22Rv1 (cell line): Measurements from ENCODE around the gene ADAR.
"Not testable (repeated sequence)": the region's sequence is repeated elsewhere in the genome, so short reads cannot be mapped to it uniquely, and the experiment has no call there.

Source experiments
- H3K27ac ChIP-seq: fragments of 450-650 bp; 2 replicates; pipeline ENCODE4 v1.5.1; 2017
- CTCF ChIP-seq: fragments of 450-650 bp; IDR thresholded peaks from 2 replicates; pipeline ENCODE4 v1.5.1; 2017; ENCODE audit warnings: mild to moderate bottlenecking
- ZFX ChIP-seq: fragments of 450-650 bp; IDR thresholded peaks from 2 replicates; pipeline ENCODE4 v1.6.1; 2017; ENCODE audit warnings: antibody characterized with exemption, borderline replicate concordance

ADAR gene

GRCh38 chr1:154607609-154608396 is at the start of gene ADAR:
ADAR (minus strand) TSS chr1:154608186; CDS start chr1:154608006, 180 bp downstream.
- TF ChIP-seq CTCF (no peak), ZFX (no peak)
- H3K27ac ChIP-seq, result peak within 1 kb of the TSS; percentile 91

GRCh38 chr1:154657556-154657955 is 49.6 kb upstream of the ADAR start:
- TF ChIP-seq CTCF (no peak), ZFX (no peak)
- H3K27ac ChIP-seq, result no peak overlapping the region

GRCh38 chr1:154652893-154653292 is 44.9 kb upstream of the ADAR start:
- TF ChIP-seq CTCF (no peak), ZFX (no peak)
- H3K27ac ChIP-seq, result no peak overlapping the region

GRCh38 chr1:154644724-154645123 is 36.7 kb upstream of the ADAR start:
- H3K27ac ChIP-seq, result not testable (repeated sequence)

- TF ChIP-seq ZFX, result no peak
- TF ChIP-seq CTCF, result no peak
- no peak overlapping the region for H3K27ac ChIP-seq
These were observed 33.5 kb upstream of the ADAR start for GRCh38 chr1:154641534-154641933.

- TF ChIP-seq CTCF (no peak), ZFX (no peak)
- no peak overlapping the region for H3K27ac ChIP-seq
These were observed 31.9 kb upstream of the ADAR start for GRCh38 chr1:154639876-154640275.

GRCh38 chr1:154635171-154635570 is 27.2 kb upstream of the ADAR start:
- TF ChIP-seq ZFX (no peak), CTCF (no peak)
- no peak overlapping the region for H3K27ac ChIP-seq

GRCh38 chr1:154629675-154630073 is 21.7 kb upstream of the ADAR start:
- no peak for TF ChIP-seq CTCF
- no peak for TF ChIP-seq ZFX
- no peak overlapping the region for H3K27ac ChIP-seq
